Tibial nerve (tissue), 3 donors: Measurements from ENCODE around the gene RLF.

Source experiments
- CTCF ChIP-seq, 5 experiments: fragments of 200-600 bp in 3 of 5; fragments of 450-650 bp in 2 of 5; sonication (generic) in 3 of 5; IDR thresholded peaks; one replicate each; pipeline ENCODE4 v1.5.1; 2016 to 2019; ENCODE audit warnings: antibody characterized with exemption in 5 of 5, mild to moderate bottlenecking in 3 of 5, moderate library complexity in 2 of 5
- POLR2A ChIP-seq, 2 donors: fragments of 450-650 bp; IDR thresholded peaks; one replicate each; pipeline ENCODE4 v1.6.1; 2017; ENCODE audit warnings: antibody characterized with exemption in 2 of 2, mild to moderate bottlenecking in 2 of 2, moderate library complexity in 2 of 2

- no peak for TF ChIP-seq CTCF (IDR thresholded peaks at IDR 0.05)
- TF ChIP-seq POLR2A (IDR thresholded peaks at IDR 0.05) = no peak
These were observed 28.5 kb upstream of the RLF start for GRCh38 chr1:40132383-40133311.
